GM18498 (cell line): ENCODE data around the gene C17orf78.
"Not testable (repeated sequence)": the region's sequence is repeated elsewhere in the genome, so short reads cannot be mapped to it uniquely, and the experiment has no call there.

Experiments
- ATAC-seq: cut with Tn5 transposase; IDR thresholded peaks from one replicate; pipeline ENCODE4 v1.9.1; 2021; ENCODE audit warnings: mild to moderate bottlenecking, moderate library complexity; ENCODE audit not compliant: unreplicated experiment

C17orf78 gene

DNA sequence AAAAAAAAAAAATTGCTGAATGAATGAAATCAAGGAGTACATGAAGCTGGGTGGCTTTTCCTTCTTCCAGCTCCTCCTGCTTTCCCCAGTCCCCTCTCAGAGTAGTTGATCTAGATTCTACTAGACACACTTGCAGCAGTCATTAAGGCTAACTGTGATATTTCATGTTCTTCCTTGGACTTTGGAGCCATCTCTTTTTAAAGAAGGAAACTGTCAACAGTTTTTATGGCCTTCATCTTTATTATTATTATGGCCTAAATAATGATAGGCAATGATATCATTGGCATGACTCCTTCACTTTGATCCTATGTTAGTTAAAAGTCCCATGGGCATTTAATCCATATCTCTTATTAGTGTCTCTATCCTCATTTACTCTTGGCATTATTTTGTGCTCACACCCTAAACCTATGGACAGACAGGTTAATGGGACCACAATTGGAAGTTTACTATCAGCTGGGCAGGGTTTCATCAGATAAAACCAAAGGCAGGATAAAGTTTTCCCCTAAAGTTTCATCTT lies 9.7 kb downstream of the C17orf78 start:
- ATAC-seq: no peak

DNA sequence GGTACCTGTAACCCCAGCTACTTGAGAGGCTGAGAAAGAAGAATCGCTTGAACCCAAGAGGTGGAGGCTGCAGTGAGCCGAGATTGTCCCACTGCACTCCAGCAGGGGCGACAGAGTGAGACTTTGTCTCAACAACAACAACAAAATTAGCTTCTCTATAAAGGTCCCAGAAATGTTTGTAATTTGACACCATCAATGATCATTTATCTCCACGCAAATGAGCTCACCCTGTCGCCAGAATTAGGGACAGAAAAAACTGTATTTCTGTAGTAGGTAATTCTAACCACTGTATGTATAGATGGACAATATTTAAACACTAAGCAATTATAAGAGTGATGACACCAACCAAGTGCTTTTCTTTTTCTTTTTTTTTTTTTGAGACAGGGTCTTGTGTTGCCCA lies 10.7 kb downstream of the C17orf78 start:
- ATAC-seq: no peak

DNA sequence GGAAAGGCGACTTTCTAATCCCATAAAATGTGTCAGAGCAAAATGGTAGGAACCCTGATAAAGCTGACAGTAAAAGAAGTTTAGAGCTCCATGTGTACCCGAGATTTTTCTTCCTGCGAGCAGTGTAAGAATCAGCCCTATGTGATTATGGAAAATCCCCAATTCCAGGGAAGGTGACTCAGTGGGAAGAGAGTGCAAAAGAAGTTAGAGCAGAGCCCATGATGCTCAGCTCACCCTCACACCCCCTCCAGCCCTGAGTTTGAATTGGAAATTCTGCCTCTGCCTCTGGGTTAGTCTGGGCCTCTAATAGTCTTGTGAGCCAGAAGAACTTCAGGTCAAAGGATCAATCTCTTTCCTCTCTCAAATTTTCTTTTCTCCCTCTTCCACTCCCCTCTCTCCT lies 12.5 kb downstream of the C17orf78 start:
- ATAC-seq: no peak

DNA sequence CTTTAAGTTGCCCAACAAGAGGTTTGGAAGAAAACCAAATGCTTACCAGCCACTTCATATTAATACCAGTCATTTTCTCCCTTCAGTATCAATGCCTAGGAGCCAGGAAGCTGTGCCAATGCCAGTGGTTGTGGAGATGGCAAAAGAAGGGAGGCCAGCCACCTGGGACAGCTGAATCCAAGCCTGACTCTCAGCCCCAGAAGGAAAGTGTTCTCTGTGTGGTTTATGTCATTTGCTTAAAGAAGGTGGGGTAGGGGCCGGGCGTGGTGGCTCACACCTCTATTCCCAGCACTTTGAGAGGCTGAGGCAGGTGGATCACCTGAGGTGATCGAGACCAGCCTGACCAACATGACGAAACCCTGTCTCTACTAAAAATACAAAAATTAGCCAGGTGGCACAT lies 13.4 kb downstream of the C17orf78 start:
- ATAC-seq: no peak

DNA sequence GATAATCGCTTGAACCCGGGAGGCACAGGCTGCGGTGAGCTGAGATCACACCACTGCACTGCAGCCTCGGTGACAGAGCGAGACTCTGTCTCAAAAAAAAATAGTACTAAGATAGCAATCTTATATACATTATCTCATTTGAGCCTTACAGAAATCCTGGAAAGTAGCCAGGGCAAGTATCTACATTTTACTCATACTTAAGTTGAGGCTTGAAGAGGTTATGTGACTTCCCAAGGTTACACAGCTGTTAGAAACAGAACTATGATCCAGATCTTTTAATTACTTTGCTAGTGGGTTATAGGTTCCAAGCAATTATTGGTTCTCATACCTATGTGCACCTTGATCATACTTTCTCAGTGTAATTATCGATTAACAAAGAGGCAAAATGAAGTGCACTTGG lies 15.4 kb downstream of the C17orf78 start:
- ATAC-seq: no peak

DNA sequence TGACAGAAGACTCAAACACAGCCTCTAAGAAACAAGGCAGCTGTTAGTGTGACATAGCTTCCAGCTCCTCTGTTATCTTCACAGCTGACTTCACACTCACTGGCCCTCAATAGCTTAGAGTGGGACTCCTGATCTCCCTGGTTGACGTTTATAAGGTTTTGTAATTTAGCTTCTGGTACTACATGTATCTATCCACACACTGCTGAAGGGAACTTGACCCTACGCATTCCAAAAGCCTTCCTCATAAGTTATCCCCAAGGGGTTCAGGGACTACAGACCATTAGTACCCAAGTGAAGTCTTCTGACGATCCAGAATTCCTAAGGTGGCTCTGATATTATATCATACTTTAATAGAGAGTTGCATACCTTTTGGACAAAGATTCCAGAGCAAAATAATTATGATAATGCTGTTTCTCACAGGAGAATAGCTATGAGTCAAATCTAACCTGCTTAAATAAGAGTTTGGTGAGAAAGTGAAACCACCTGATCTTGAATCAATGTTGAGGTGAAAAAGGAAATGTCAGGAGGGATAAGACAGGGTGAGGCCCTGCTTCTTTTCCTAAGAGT lies 16.3 kb downstream of the C17orf78 start:
- no peak for ATAC-seq

DNA sequence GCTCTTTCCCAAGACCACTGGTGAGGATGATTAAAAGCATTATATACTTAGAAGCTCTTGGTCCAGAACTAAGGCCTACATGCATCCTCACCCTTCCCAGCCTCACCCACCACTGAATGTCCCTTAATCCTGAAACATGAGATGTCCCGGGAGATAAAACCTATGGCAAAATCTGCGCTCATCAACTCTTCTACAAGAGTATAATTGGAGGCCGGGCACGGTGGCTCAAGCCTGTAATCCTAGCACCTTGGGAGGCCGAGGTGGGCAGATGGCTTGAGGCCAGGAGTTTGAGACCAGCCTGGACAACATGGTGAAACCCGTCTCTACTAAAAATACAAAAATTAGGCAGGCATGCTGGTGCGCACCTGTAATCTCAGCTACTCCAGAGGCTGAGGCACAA lies 17.6 kb downstream of the C17orf78 start:
- no peak for ATAC-seq

DNA sequence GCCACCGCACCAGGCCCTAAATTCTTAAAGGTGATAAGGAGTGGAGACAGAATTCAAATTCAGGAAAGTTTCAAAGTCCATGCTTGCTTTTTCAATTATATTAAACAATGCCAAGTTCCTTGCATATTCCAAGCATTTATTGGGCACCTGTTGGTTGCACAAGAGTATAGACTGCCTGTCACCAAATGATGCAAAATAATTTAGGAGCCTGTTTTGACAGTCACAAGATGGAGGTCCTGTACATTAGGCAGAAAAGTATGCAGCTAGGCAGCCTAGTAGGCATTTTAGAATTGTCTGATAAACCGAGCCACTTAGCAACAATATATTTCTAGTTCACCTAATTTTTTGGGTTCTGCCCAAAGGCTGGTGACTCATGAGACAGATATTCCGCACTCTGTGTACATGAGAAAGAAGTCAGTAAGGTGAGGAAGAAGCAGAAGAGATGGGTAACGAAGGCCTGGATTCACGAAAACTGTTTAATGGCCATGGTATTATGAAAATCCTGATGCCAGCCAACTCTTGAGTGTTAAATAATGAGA lies 23.5 kb downstream of the C17orf78 start:
- no peak for ATAC-seq

DNA sequence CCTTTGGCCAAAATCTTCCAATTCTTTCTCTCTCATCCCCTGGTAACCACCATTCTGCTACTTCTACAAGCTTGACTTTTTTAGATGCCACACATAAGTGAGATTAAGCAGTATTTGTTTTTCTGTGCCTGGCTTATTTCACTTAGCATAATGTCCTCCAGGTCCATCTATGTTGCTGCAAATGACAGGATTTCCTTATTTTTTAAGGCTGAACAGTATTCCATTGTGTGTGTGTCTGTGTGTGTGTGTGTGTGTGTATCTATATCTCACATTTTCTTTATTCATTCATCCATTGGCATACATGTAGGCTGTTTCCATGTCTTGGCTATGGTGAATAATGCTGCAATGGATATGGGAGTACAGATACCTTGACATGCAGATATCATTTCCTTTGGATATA lies 24.7 kb downstream of the C17orf78 start:
- no peak for ATAC-seq

DNA sequence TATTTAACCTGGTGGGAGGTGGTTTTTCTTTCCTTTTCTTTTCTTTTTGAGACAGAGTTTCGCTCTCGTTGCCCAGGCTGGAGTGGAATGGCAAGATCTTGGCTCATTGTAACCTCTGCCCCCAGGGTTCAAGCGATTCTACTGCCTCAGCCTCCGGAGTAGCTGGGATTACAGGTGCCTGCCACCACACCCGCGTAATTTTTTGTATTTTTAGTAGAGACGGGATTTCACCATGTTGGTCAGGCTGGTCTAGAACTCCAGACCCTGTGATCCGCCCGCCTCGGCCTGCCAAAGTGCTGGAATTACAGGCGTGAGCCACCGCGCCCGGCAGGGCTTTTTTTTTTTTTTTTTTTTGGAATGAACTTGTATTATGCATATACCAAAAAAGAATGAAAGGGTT lies 29.7 kb downstream of the C17orf78 start:
- not testable (repeated sequence) for ATAC-seq

DNA sequence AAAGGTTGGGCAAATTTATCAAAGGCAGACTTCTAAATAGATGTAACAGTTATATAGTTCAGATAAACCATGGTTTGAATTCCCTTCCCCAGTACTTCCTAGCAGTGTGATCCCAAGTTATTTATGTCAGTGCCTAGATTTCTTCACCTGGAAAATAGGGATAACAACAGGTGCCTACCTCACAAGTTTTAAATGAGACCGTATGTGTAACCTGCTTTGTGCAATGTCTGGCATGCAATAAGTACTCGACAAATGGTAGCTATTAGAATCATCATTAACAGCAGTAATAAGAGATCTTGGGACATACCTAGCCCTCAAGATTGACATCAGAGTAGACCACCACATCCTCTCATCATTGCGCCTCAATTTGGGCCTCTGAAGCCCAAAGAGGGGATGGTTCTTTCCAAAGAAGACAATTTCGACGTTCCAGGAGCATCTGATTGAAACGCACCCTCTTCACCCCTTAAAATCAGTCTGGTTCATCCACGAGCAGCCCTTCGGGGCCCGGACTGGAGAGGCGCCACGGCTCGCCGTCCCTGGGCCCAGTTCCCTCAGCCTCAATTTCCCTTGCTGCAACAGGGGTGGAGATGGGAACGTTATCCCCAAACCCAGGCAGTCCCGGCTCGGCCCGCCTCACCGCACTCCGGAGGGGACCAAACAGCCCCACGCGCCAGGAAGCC lies 30.3 kb downstream of the C17orf78 start:
- peak; percentile 32 for ATAC-seq

DNA sequence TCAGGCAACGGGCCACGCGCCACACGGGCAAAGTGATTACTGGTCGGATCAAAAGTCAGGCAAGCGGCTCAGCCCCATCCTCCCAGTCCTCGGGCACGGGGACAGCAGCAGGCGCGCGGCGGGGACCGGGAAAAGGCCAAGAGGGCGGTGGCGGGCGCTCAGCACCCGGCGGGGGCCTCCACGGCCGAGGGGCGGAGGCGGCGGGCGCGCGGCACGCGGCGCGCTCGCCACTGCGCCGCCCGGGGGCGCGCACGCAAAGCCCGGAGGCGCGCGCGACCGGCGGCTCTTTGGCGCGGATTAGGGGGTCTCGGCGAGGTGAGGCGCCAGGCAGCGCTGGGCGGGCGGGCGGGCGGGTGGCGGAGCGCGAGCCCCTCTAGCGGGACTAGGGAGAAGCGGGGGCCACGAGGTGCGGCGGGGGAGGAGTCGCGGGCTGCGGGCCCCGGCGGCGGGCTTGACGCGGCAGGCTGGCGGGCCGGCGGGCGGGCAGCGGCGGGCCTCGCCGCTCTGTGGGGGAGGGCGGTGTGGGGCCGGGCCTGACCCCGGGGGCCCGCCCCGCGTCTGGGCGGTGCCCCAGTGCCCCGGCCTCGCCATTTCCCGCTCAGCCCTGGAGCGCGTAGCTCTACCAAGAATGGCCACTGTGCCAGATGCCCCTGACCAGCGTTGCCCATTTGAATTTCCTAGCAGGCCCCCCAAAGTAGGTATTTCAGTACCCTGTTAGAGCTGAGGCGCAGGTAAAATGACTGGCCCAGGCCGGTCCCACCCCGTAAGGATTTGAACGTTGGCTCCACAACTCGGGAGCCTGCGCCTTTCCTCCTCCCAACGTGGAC lies 31.1 kb downstream of the C17orf78 start, which contains the start of the genes ACACA and TADA2A:
Gene ACACA (minus strand): TSS at position 202 of the 827 bp plus-strand sequence. CDS start 537 bp downstream, outside the sequence.
Gene TADA2A (plus strand): TSS at position 252 of the 827 bp plus-strand sequence. CDS start 4,480 bp downstream, outside the sequence.
- peak; percentile 88 for ATAC-seq

DNA sequence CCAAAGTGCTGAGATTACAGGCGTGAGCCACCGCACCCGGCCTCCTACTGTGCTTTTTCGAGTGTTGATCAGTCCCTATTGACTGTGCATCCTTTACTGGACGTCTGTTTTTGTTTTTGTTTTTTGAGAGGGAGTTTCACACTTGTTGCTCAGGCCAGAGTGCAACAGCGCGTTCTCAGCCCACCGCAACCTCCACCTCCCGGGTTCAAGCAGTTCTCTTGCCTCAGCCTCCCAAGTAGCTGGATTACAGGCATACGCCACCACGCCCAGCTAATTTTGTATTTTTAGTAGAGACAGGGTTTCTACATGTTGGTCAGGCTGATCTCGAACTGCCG lies 32.3 kb downstream of the C17orf78 start:
- ATAC-seq: not testable (repeated sequence)

DNA sequence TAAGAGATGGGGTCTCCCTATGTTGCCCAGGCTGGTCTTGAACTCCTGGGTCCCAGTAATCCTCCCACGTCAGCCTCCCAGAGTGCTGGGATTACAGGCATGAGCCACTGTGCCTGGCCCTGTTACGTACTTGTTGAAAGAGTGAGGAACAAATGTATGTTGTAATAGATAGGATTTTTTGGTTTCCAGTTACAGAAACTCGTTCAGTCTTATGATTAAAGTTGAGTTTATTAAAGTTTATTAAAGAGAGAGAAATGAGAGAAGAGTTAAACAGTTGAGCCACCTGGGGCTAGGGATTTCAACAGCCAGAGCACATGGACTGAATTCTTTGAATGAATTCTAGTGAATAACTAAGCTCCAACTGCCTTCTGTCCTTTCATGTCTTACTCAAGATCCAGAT lies 34.6 kb downstream of the C17orf78 start:
- ATAC-seq: no peak

DNA sequence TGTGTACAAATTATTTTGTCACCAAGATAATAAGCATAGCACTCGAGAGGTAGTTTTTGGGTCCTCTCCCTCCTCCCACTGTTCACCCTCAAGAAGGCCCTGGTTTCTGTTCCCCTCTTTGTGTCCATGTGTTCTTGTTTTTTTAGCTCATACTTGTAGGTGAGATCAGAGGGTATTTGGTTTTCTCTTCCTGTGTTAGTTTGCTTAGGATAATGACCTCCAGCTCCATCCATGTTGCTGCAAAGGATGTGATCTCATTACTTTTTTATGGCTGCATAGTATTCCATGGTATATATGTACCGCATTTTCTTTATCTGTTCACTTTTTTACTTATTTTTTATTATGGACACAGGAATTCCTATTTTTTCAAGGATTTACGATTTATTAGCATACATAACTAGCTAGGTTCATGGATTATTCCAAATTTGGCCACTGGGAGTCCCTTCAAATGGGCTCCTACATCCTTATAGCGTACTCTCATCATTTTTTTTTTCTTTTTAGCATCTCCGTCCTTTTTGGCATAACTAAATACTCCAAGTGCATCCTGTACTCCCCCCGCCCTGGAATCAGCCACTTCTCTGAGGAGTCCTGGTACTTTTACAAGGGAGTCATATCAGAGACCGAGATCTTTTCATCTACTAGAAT lies 38.2 kb downstream of the C17orf78 start:
- no peak for ATAC-seq

DNA sequence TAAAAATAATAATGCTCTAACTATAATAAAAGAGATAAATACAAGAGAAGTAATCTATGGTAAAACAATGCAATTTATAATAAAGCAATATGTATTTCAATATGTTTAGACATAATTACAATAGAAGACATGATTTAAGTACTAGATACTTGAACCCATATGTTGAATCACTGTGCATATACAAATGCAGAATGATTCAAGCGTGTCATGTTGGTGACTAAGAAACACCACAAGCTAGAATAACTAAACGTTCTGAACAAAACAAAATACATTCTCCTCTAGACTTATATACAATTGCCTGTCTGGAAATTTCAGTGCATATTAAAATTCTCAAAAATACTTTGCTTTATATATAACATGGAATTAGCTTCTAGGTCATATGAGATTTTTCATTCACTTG lies 42.1 kb downstream of the C17orf78 start:
- no peak for ATAC-seq

DNA sequence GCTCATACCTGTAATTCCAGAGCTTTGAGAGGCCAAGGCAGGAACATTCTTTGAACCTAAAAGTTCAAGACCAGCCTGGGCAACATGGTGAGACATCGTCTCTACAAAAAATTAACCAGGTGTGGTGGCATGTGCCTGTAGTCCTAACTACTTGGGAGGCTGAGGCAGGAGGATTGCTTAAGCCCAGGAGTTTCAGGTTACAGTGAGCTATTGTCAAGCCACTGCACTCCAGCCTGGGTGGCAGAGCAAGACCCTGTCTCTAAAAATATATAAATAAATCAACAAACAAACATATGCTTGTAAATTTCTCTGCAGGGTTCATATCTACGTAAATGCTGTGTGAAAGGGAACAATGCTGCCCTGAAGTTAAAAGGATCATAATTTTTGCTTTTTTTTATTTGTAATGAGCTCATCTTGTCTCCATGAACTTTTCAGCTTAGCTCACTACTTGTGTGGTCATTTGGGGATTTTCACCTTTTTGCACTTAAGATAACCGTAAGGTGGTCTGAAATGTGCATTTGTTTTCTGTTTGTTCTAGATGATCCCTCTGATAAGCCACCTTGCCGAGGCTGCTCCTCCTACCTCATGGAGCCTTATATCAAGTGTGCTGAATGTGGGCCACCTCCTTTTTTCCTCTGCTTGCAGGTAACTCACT lies 47.3 kb downstream of the C17orf78 start:
- ATAC-seq: no peak

DNA sequence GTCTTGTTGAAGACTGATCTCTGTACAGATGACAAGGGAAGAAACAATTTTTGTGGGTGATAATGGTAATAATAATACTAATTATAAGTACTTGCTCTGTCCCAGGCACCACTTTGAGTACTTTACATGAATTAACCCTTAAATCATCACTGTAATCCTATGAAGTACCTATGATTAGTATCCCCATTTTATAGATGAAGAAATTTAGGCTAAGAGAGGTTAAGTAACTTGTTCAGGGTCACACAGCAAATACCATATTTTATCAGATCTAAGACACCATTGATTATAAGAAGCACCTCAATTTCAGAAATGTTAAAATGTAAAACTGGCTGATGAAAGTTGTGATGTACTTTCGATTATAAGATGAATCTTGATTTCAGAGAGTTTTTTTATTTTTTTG lies 49.5 kb downstream of the C17orf78 start:
- ATAC-seq: no peak

DNA sequence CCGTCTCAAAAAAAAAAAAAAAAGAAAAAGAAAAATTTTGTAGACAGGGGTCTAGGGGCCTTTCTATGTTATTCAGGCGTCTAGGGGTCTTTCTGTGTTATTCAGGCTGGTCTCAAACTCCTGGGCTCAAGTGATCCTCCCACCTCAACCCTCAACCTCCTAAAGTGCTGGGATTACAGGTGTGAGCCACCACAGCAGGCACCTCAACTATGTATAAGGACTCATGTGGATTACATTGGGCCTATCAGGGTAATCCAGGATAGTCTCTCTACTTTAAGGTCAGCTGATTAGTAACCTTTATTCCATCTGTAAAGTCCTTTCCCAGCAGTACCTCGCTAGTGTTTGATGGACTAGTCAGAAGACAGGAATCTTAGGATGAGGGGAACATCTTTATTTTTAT lies 53.3 kb downstream of the C17orf78 start:
- ATAC-seq: no peak

DNA sequence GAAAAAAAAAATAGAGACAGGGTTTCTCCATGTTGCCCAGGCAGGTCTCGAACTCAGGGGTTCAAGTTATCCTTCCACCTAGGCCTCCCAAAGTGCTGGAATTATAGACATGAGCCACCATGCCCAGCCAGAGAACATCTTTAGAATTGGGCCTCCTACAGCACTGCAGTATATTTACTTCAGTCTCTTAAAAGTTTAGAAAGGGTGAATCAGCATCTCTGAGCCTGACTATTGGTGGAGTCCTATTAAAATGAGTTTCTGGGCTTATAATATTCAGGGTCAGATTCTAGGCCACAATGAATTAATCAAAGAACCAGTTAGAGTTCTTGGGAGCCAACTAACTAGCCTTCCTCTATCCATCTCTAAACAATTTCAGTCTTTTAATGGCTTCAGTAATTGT lies 53.7 kb downstream of the C17orf78 start:
- ATAC-seq: no peak
